Heart left ventricle (tissue), 16 donors: ENCODE measurements around the gene TGFBR2. TPM values are rescaled to one million over a fixed set of nuclear protein-coding genes. Genes with fewer than 3 reads are reported as not detected.
A peak's percentile ranks its signal among the peaks of the same experiment; 100 is the strongest.

Experiments
- ATAC-seq, 4 donors: fragments of 200-7000 bp; cut with Tn5 transposase; one replicate each; pipeline ENCODE4 v1.9.1; 2020 to 2022; ENCODE audit warnings: moderate library complexity in 4 of 4, mild to moderate bottlenecking in 3 of 4, moderate number of reproducible peaks in 1 of 4
- DNase-seq, 5 donors: peaks; one replicate each; pipeline ENCODE4 v3.0.0-alpha.2; 2020
- H3K27ac ChIP-seq, 12 donors: fragments of 200-600 bp; sonication (generic) in 4 of 12; one replicate each; pipeline versions ENCODE4 v1.5.0 to v1.8.0; 2016 to 2022; ENCODE audit warnings: mild to moderate bottlenecking in 2 of 12
- H3K27me3 ChIP-seq, 9 donors: fragments of 200-600 bp; sonication (generic) in 2 of 9; one replicate each; pipeline versions ENCODE4 v1.5.1 to v1.8.0; 2016 to 2022; ENCODE audit warnings: mild to moderate bottlenecking in 3 of 9
- H3K36me3 ChIP-seq, 9 donors: fragments of 200-600 bp; sonication (generic) in 2 of 9; one replicate each; pipeline versions ENCODE4 v1.5.0 to v1.8.0; 2018 to 2022; ENCODE audit warnings: mild to moderate bottlenecking in 2 of 9
- H3K4me1 ChIP-seq, 12 donors: fragments of 200-600 bp; sonication (generic) in 4 of 12; one replicate each; pipeline versions ENCODE4 v1.5.0 to v1.8.0; 2016 to 2022; ENCODE audit warnings: mild to moderate bottlenecking in 3 of 12
- H3K4me3 ChIP-seq, 12 donors: fragments of 200-600 bp; sonication (generic) in 4 of 12; one replicate each; pipeline versions ENCODE4 v1.5.0 to v1.8.0; 2017 to 2022; ENCODE audit warnings: mild to moderate bottlenecking in 9 of 12, moderate library complexity in 4 of 12
- H3K9me3 ChIP-seq, 12 donors: fragments of 200-600 bp; sonication (generic) in 4 of 12; one replicate each; pipeline versions ENCODE4 v1.5.0 to v1.8.0; 2016 to 2022; ENCODE audit warnings: mild to moderate bottlenecking in 1 of 12
- CTCF ChIP-seq, 12 donors: fragments of 200-600 bp; sonication (generic) in 4 of 12; IDR thresholded peaks; one replicate each; pipeline versions ENCODE4 v1.5.0 to v1.8.0; 2018 to 2022; ENCODE audit warnings: antibody characterized with exemption in 12 of 12, mild to moderate bottlenecking in 5 of 12
- POLR2A ChIP-seq, 2 donors: fragments of 450-650 bp; IDR thresholded peaks; one replicate each; pipeline ENCODE4 v1.6.1; 2017; ENCODE audit warnings: antibody characterized with exemption in 2 of 2, mild to moderate bottlenecking in 2 of 2, moderate library complexity in 2 of 2
- WGBS, 4 donors: extraction: QIAGEN DNeasy Blood & Tissue Kit in 2 of 4; methylation state at CpG; one replicate each; pipeline versions ENCODE4 v1.1.5 to v1.1.7; 2013 to 2018; 5-methylcytosine and 5-hydroxymethylcytosine counted together
- intact Hi-C, 10 donors: fragments of 100-400 bp; cut with DNase I; formaldehyde crosslinking; loops; one replicate each; pipeline versions ENCODE4 v1.11.1 to v1.14.2; 2022
- polyA plus RNA-seq, 2 donors: library from polyadenylated mRNA; stranded (reverse); fragments of 200-250 nt; gene quantifications; one replicate each; pipeline ENCODE4 v1.2.3, GENCODE V29; 2013
- total RNA-seq, 9 donors: library from RNA; depleted of rRNA in 2 of 9; stranded (reverse); fragments of >200 nt in 2 of 9; fragmentation: NEBNext Ultra II Directional in 3 of 9; extraction: Animal tissue kit (Norgen Biotek cat#: 25700) in 3 of 9; gene quantifications; one replicate each; pipeline versions ENCODE4 v1.1.0 to v1.2.4, GENCODE V29; 2016 to 2023
- donor health status: ischemic (EF 13 %, LVEDD 7.1; RV severe dilation, severe dysfunction).
- donor health status: healthy with polysubstance abuse.
- donor health status: DM: no; HTN: yes; CAD: no.
- donor health status: DM: no; HTN: no; CAD: no.
- donor health status: ischemic (EF 25% LVEDD 6.9; RV normal size, moderate dysfunction).
- donor health status: ischemic (EF 25% LVEDD 5.7; RV mildly dilated, moderate dysfunction).
- donor health status: healthy.
- donor health status: DM: yes; HTN: yes; CAD: no.
- donor health status: ischemic (EF 35%, LVEDD 5.7; RV mildly dilated, moderate dysfunction).
- donor health status: nonischemic (EF 11% LVEDD 7.7; RV severe dilation, severe dysfunction).
- donor health status: DM: yes; HTN: yes; CAD: no.
- donor health status: PGD.
- donor health status: ischemic (EF 29% LVEDD 5.4; RV normal size, mild dysfunction).
- donor health status: nonischemic (EF 23%, LVEDD 6.1; RV moderate dilation, normal function).

The TGFBR2 gene
- total and polyA plus RNA-seq, 11 donors, result 13.8 to 217 (median 143) TPM

DNA sequence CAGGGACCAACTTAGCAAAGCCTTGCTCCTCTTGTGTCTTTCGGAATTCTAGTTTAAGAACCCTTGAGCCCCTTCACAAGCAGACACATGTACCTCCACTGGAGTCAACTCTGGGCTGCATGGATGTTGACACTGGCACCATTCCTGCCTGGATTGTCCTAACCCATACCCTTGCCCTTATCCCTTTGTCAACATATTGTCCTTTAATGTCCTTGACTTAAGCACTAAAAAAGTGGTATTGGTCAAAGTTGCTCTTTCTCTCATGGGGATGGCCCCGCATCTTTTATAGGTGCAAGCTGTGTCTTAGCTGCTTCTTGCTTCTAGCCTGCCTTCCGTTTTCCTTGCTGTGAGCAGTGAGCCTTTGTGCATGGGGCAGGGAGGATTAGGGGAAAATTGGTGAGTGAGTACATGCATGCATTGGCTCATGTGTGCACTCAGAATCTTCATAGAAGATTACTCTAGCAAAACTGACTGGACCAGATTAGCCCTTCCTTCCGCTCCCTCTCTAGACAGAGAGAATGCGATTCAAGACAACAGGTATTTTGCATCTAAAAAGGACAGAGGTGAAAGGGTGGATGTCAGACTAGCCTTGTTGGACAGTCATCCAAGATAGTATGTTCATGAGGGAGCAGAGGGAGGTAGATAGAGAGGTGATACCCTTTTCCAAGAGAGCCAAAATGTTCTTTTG is 42.4 kb downstream of the TGFBR2 start:
- Histone ChIP-seq H3K27me3 (no peaks in the 10 kb centered on the region), H3K4me3 (no peak overlapping the region), H3K27ac (peak overlapping the region in 9 of 12 donors; percentile 6 to 85 (median 35)), H3K36me3 (peaks cover 0 to 93% (median 89%) of the 10 kb centered on the region in 9 donors), H3K4me1 (peaks cover under 1 to 97% (median 35%) of the 10 kb centered on the region in 12 donors), H3K9me3 (no peaks in the 10 kb centered on the region)
- no peak for ATAC-seq
- 82 to 96% (median 90%) methylated on average over 5 of the region's 5 CpGs for WGBS, 4 donors
- no peak for DNase-seq
- intact Hi-C loops, result no loop called here
- TF ChIP-seq POLR2A (IDR thresholded peaks at IDR 0.05), result no peak
- TF ChIP-seq CTCF (IDR thresholded peaks at IDR 0.05), result no peak

DNA sequence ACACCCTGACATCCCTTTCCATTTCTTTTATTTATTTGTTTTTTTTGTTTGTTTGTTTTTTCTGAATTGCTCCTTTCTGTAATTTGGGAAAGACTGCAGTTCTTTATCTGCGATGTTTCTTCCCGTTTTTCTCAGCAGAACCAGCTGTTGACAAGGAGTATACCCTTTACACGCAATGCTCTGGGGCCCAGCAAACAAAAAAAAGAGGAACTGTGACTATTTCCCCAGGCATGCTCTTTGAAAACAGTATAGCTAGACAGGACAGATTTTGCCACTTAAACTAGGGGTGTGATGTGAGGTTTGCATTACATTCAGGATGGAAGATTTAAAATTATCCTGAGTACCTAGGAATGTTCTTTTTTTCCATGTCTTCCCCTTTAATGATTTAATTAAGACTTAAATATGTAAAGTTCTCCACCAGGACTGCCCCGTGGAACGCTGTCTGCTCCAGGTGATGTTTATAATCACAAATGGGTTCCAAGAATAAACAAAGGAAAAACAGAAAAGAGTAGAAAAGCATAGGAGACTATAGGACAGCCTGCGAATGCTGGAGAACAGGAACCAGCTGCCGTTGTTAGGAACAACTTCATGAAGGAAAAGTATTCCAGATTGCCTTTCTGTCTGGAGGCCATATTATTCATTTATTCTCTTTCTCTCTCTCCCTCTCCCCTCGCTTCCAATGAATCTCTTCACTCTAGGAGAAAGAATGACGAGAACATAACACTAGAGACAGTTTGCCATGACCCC is 43.3 kb downstream of the TGFBR2 start:
- ATAC-seq, result peak in 3 of 4 donors; percentile 40 to 63 (median 62)
- TF ChIP-seq CTCF (IDR thresholded peaks at IDR 0.05) (no peak), POLR2A (IDR thresholded peaks at IDR 0.05) (no peak)
- Histone ChIP-seq H3K4me3 (no peak overlapping the region), H3K27me3 (no peaks in the 10 kb centered on the region), H3K4me1 (peaks cover 0 to 97% (median 34%) of the 10 kb centered on the region in 12 donors), H3K36me3 (peaks cover 0 to 98% (median 97%) of the 10 kb centered on the region in 9 donors), H3K27ac (peak overlapping the region in 10 of 12 donors; percentile 14 to 85 (median 38)), H3K9me3 (no peaks in the 10 kb centered on the region)
- no peak for DNase-seq
- intact Hi-C loops, result no loop called here
- 67 to 69% (median 69%) methylated on average over 9 of the region's 9 CpGs for WGBS, 4 donors

DNA sequence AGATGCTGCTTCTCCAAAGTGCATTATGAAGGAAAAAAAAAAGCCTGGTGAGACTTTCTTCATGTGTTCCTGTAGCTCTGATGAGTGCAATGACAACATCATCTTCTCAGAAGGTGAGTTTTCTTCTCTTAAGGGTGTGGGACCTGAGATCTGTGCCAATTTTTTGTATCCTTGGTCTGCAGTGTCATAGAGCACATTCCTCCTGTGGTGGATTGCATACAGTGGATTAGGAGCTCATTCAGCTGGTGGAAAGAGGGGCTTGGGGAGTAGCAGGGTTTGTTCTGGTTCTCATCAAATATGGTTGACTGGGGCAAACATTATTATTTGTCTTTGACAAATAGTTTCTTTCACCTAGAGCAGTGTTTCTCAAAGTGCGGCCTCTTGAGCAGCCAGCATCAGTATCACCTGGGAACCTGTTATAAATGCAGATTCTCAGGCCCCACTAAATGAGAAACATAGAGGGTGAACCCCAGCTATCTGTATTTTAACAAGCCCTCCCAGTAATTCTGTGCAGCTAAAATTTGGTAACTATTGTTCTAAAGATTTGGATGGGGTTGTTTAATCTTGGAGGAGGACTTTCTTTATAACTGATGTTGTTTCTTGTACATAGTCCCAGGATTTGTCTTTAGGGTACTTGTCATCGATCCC is 44.1 kb downstream of the TGFBR2 start:
- Histone ChIP-seq H3K27me3 (no peaks in the 10 kb centered on the region), H3K36me3 (peaks cover 0 to 99% (median 97%) of the 10 kb centered on the region in 9 donors), H3K27ac (peak overlapping the region in 7 of 12 donors; percentile 14 to 85 (median 40)), H3K4me1 (peaks cover 5 to 97% (median 39%) of the 10 kb centered on the region in 12 donors), H3K9me3 (no peaks in the 10 kb centered on the region), H3K4me3 (no peak overlapping the region)
- no peak for DNase-seq
- TF ChIP-seq CTCF (IDR thresholded peaks at IDR 0.05), result no peak
- no peak for TF ChIP-seq POLR2A (IDR thresholded peaks at IDR 0.05)
- intact Hi-C loops, result no loop called here
- no peak for ATAC-seq
- 90 to 95% (median 93%) methylated on average over 2 of the region's 2 CpGs for WGBS, 4 donors

GRCh38 chr3:30654269-30654668 is 47.9 kb downstream of the TGFBR2 start:
- intact Hi-C loops, result no loop called here
- no peak for TF ChIP-seq POLR2A (IDR thresholded peaks at IDR 0.05)
- TF ChIP-seq CTCF (IDR thresholded peaks at IDR 0.05), result no peak
- 41 to 78% (median 53%) methylated on average over 1 of the region's 1 CpG for WGBS, 4 donors

More at GRCh38 chr3:30654269-30654668, 47.9 kb downstream of the TGFBR2 start:
- peak overlapping the region in 4 of 12 donors; percentile 10 to 92 (median 18) for H3K27ac ChIP-seq
- ATAC-seq (no peak), DNase-seq (no peak)
- no peaks in the 10 kb centered on the region for H3K27me3 ChIP-seq
- H3K4me3 ChIP-seq, result no peak overlapping the region
- peaks cover 17 to 98% (median 61%) of the 10 kb centered on the region in 12 donors for H3K4me1 ChIP-seq
- peaks cover 0 to 88% (median 77%) of the 10 kb centered on the region in 9 donors for H3K36me3 ChIP-seq
- H3K9me3 ChIP-seq, result no peaks in the 10 kb centered on the region
